Activated CD8-positive, alpha-beta memory T cell treated with anti-CD3 and anti-CD28 coated beads, Interleukin-2, amount 10 ng/mL, durations not matched to agents 7 days and 5 days (primary cell): Measurements from ENCODE around the gene TMEM151B. TPM values are rescaled to one million over a fixed set of nuclear protein-coding genes. Genes with fewer than 3 reads are reported as not detected.
A peak's percentile ranks its signal among the peaks of the same experiment; 100 is the strongest.

Experiments used
- ATAC-seq: fragments of 150-1000 bp; cut with Tn5 transposase; one replicate; pipeline ENCODE4 v1.10.0; 2021; ENCODE audit warnings: moderate library complexity
- CTCF ChIA-PET: fragments of 350-600 bp; sonication (Branson Sonifier 250); formaldehyde crosslinking; loops from one replicate; lab custom pipeline; 2021; ENCODE audit warnings: antibody characterized with exemption; lab: Charles Lee
- DNase-seq: peaks from one replicate; pipeline ENCODE4 v3.0.0-alpha.2; 2020
- H3K27ac Mint-ChIP-seq: one replicate; pipeline ENCODE4 v1.8.0; 2021; ENCODE audit warnings: mild to moderate bottlenecking, mixed read lengths
- H3K27me3 Mint-ChIP-seq: one replicate; pipeline ENCODE4 v1.8.0; 2021; ENCODE audit warnings: mixed read lengths
- H3K36me3 Mint-ChIP-seq: one replicate; pipeline ENCODE4 v1.8.0; 2021; ENCODE audit warnings: mild to moderate bottlenecking, mixed read lengths
- H3K4me1 Mint-ChIP-seq: one replicate; pipeline ENCODE4 v1.8.0; 2021; ENCODE audit warnings: mixed read lengths
- H3K4me3 Mint-ChIP-seq: one replicate; pipeline ENCODE4 v1.8.0; 2021; ENCODE audit warnings: mild to moderate bottlenecking, moderate library complexity, mixed read lengths
- H3K9me3 Mint-ChIP-seq: one replicate; pipeline ENCODE4 v1.8.0; 2022; ENCODE audit warnings: low read depth, mixed read lengths
- total RNA-seq, 2 experiments: library from RNA; stranded (reverse); gene quantifications; one replicate each; pipeline ENCODE4 v1.2.3, GENCODE V29; 2021

TMEM151B gene
- total RNA-seq, 2 experiments from 2014 or later: 0.06 TPM; not detected in 1

- no peak for DNase-seq
- no peak overlapping the region for H3K4me3 Mint-ChIP-seq
- H3K27me3 Mint-ChIP-seq: peaks cover 72% of the 10 kb centered on the region
- H3K4me1 Mint-ChIP-seq: peaks cover 14% of the 10 kb centered on the region
- no peak overlapping the region for H3K27ac Mint-ChIP-seq
- no peak for ATAC-seq
- H3K9me3 Mint-ChIP-seq: no peaks in the 10 kb centered on the region
- CTCF ChIA-PET: interaction anchor here (1.0 to 1.2 kb wide), 2 partner anchors 22 to 64 kb away, joined by 3 read pairs; no protein-coding TSS in a partner anchor
- no peaks in the 10 kb centered on the region for H3K36me3 Mint-ChIP-seq
Observed at GRCh38 chr6:44273617-44274016, 3.4 kb downstream of the TMEM151B start.

- H3K36me3 Mint-ChIP-seq: no peaks in the 10 kb centered on the region
- peaks cover 67% of the 10 kb centered on the region for H3K27me3 Mint-ChIP-seq
- H3K4me1 Mint-ChIP-seq: no peaks in the 10 kb centered on the region
- DNase-seq (no peak), ATAC-seq (no peak)
- no peaks in the 10 kb centered on the region for H3K9me3 Mint-ChIP-seq
- CTCF ChIA-PET: no interaction called here
- no peak overlapping the region for H3K4me3 Mint-ChIP-seq
- no peak overlapping the region for H3K27ac Mint-ChIP-seq
Observed at GRCh38 chr6:44275271-44275748, 5.1 kb downstream of the TMEM151B start.

GRCh38 chr6:44275749-44276648, 5.7 kb downstream of the TMEM151B start:
- CTCF ChIA-PET: no interaction called here
- H3K9me3 Mint-ChIP-seq: no peaks in the 10 kb centered on the region
- H3K4me1 Mint-ChIP-seq: no peaks in the 10 kb centered on the region
- ATAC-seq (peak; percentile 50), DNase-seq (no peak)
- H3K27me3 Mint-ChIP-seq: peaks cover 73% of the 10 kb centered on the region
- no peak overlapping the region for H3K4me3 Mint-ChIP-seq
- no peak overlapping the region for H3K27ac Mint-ChIP-seq
- no peaks in the 10 kb centered on the region for H3K36me3 Mint-ChIP-seq

DNA sequence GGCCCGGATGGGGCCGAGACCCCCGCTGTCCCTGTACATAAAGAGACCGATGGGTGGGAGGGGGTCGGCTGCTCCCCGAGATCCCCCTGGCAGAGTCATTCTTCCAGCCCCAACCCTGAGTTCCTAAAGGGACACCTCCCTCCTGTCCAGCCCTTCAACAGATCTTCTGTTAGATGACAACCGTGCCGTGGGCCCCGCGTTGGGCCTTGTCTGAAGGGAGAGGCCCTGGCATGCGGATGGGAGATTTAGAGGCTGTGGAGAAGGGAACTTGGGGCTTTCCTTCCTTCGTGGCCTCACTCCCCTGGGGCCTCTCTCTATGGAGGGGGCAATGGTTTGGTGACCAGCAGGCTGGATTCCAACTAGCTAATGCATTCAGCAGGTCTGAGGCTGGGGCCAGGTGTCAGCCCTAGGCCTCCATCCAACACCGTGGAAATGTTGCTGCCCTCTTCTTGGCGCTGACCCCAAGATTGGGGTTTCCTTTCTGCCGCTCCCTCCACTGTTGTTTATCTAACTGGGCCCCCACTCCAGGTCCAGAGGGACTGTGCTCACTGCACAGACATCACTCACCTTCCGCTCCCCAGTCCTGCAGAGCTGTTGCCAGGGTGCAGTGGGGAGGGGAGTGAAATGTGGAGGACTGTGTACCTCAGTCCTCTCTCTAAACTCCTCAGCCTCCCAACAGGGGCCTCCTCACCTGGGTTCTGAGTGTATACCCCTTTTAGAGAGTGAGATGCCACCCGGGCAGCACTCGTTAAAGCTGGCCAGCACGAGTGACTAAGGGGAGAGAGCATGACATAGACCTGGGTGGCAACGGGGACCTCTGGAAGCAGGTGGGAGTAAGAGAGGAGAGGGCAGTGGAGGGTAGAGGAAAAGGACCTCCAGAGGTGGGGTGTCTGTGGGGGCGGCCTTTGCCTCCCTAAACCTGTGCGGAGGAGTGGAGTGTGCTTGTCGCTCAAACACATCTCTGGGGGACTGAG, 6.7 kb downstream of the TMEM151B start:
- no peaks in the 10 kb centered on the region for H3K36me3 Mint-ChIP-seq
- DNase-seq (no peak), ATAC-seq (no peak)
- H3K27me3 Mint-ChIP-seq: peaks cover 63% of the 10 kb centered on the region
- CTCF ChIA-PET: interaction anchor here (0.6 to 1.3 kb wide), 3 partner anchors 27 to 36 kb away, joined by 3 to 5 read pairs (median 3); partner anchors contain the start of gene AARS2
- H3K4me3 Mint-ChIP-seq: no peak overlapping the region
- no peak overlapping the region for H3K27ac Mint-ChIP-seq
- no peaks in the 10 kb centered on the region for H3K9me3 Mint-ChIP-seq
- H3K4me1 Mint-ChIP-seq: no peaks in the 10 kb centered on the region

- Mint-ChIP-seq H3K27me3 (peaks cover 57% of the 10 kb centered on the region), H3K4me3 (no peak overlapping the region), H3K4me1 (no peaks in the 10 kb centered on the region), H3K27ac (no peak overlapping the region), H3K9me3 (no peaks in the 10 kb centered on the region), H3K36me3 (no peaks in the 10 kb centered on the region)
- DNase-seq (no peak), ATAC-seq (no peak)
- CTCF ChIA-PET: interaction anchor here (0.6 to 2.4 kb wide), 4 partner anchors 10 to 36 kb away, joined by 3 to 11 read pairs (median 4); partner anchors contain the start of gene AARS2
Observed at GRCh38 chr6:44277763-44278162, 7.5 kb downstream of the TMEM151B start.

DNA sequence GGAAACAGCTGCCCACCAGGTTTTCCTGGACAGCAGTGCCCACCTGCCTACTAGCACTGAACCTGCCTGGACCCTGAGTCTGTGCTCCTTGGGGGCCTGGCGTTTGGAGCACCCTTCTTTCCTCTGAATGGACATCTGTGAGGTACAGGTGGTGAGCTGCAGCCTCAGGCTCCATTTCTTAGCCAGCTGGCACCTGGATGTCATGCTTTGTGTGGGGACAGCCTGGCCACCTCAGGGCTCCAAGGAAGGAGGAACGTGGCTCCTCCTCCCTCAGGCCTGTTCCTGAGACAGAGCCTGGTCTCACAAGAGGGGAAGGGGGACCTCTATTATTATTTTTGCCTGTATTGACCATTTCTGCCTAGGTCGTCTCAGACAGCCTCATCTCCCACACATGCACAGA, 8.1 kb downstream of the TMEM151B start:
- CTCF ChIA-PET: interaction anchor here (1.4 to 2.4 kb wide), 2 partner anchors 10 to 36 kb away, joined by 3 to 11 read pairs; no protein-coding TSS in a partner anchor
- no peaks in the 10 kb centered on the region for H3K4me1 Mint-ChIP-seq
- H3K9me3 Mint-ChIP-seq: no peaks in the 10 kb centered on the region
- H3K27ac Mint-ChIP-seq: no peak overlapping the region
- H3K27me3 Mint-ChIP-seq: peaks cover 52% of the 10 kb centered on the region
- no peaks in the 10 kb centered on the region for H3K36me3 Mint-ChIP-seq
- no peak for DNase-seq
- no peak overlapping the region for H3K4me3 Mint-ChIP-seq
- ATAC-seq: no peak

GRCh38 chr6:44278774-44279697, 8.8 kb downstream of the TMEM151B start:
- Mint-ChIP-seq H3K4me3 (no peak overlapping the region), H3K27me3 (peaks cover 52% of the 10 kb centered on the region), H3K36me3 (no peaks in the 10 kb centered on the region), H3K4me1 (no peaks in the 10 kb centered on the region), H3K27ac (no peak overlapping the region), H3K9me3 (no peaks in the 10 kb centered on the region)
- DNase-seq (no peak), ATAC-seq (no peak)
- CTCF ChIA-PET: interaction anchor here (1.4 to 2.4 kb wide), 2 partner anchors 11 to 35 kb away, joined by 3 to 11 read pairs; no protein-coding TSS in a partner anchor

DNA sequence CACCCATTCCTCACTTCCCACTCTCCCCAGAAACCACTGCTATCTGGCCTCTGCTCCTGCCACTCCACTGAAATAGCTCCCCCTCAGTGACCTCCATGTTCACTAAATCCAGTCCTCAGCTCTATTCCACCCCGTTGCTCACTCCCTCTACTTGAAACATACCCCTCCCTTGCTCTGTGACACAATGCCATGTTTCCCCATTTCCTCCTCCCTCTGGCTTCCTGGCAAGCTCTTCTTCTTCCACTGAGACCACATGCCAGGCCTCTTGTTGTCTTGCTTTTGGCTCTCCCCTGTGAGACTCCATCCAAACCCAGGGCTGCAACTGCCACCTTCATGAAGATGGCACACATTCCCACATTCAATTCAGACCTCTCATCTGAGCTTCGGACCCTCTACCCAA, 13.9 kb downstream of the TMEM151B start:
- no peak overlapping the region for H3K27ac Mint-ChIP-seq
- CTCF ChIA-PET: interaction anchor here (0.9 to 1.6 kb wide), 3 partner anchors 21 to 53 kb away, joined by 4 to 5 read pairs (median 4); partner anchors contain the start of gene AARS2
- no peak overlapping the region for H3K4me3 Mint-ChIP-seq
- DNase-seq (no peak), ATAC-seq (no peak)
- peaks cover 52% of the 10 kb centered on the region for H3K27me3 Mint-ChIP-seq
- H3K36me3 Mint-ChIP-seq: no peaks in the 10 kb centered on the region
- H3K9me3 Mint-ChIP-seq: no peaks in the 10 kb centered on the region
- H3K4me1 Mint-ChIP-seq: no peaks in the 10 kb centered on the region

DNA sequence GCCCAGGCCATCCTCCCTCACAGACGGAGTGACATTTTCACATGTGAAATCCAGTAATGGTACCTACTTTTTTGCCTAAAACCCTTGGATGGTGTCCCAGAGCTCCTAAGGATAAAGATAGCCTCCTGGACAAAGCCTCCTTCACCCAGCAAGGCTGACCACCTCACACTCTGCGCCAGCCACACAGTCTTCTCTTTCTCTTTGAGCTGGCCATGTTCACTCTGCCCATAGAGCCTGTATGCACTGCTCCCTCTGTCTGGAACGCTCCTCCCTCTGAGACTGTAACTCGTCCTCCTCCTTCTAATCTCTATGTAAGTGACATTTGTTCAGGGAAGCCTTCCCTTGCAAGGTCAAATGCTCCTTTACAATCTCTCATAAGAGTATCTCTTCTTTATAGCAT, 14.6 kb downstream of the TMEM151B start:
- Mint-ChIP-seq H3K4me1 (no peaks in the 10 kb centered on the region), H3K27me3 (peaks cover 52% of the 10 kb centered on the region), H3K9me3 (no peaks in the 10 kb centered on the region), H3K36me3 (no peaks in the 10 kb centered on the region), H3K27ac (no peak overlapping the region), H3K4me3 (no peak overlapping the region)
- ATAC-seq (no peak), DNase-seq (no peak)
- CTCF ChIA-PET: interaction anchor here (1.4 kb wide), 1 partner anchor 52 kb away, joined by 4 read pairs; no protein-coding TSS in a partner anchor

GRCh38 chr6:44285552-44286284, 15.5 kb downstream of the TMEM151B start:
- no peak overlapping the region for H3K27ac Mint-ChIP-seq
- CTCF ChIA-PET: interaction anchor here (0.6 to 1.0 kb wide), 2 partner anchors 18 to 1881 kb away, joined by 4 to 5 read pairs; no protein-coding TSS in a partner anchor
- H3K4me1 Mint-ChIP-seq: no peaks in the 10 kb centered on the region
- no peaks in the 10 kb centered on the region for H3K9me3 Mint-ChIP-seq
- H3K4me3 Mint-ChIP-seq: no peak overlapping the region
- H3K36me3 Mint-ChIP-seq: no peaks in the 10 kb centered on the region
- ATAC-seq (no peak), DNase-seq (no peak)
- peaks cover 56% of the 10 kb centered on the region for H3K27me3 Mint-ChIP-seq

DNA sequence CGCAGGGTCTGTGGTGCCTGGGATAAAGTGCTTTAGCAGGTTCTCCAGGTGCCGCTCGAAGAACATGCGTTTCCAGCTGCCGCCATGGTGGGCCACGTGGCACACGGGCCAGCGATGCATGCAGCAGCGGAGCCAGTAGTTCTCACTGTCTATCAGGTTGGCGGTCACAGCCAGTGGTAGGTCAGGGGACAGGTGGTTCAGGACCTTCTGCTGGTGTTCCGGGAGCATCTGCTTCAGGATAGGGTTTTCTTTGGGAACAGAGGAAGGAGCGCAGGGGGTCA, 16.0 kb downstream of the TMEM151B start:
- Mint-ChIP-seq H3K27me3 (peaks cover 57% of the 10 kb centered on the region), H3K4me3 (no peak overlapping the region), H3K4me1 (no peaks in the 10 kb centered on the region), H3K27ac (no peak overlapping the region), H3K36me3 (no peaks in the 10 kb centered on the region), H3K9me3 (no peaks in the 10 kb centered on the region)
- DNase-seq (no peak), ATAC-seq (no peak)
- CTCF ChIA-PET: interaction anchor here (0.6 to 1.0 kb wide), 2 partner anchors 19 to 1880 kb away, joined by 4 to 5 read pairs; no protein-coding TSS in a partner anchor

GRCh38 chr6:44286747-44287146, 16.5 kb downstream of the TMEM151B start:
- no peak overlapping the region for H3K4me3 Mint-ChIP-seq
- DNase-seq: no peak
- H3K9me3 Mint-ChIP-seq: no peaks in the 10 kb centered on the region
- CTCF ChIA-PET: no interaction called here
- ATAC-seq: no peak
- H3K27me3 Mint-ChIP-seq: peaks cover 62% of the 10 kb centered on the region
- no peak overlapping the region for H3K27ac Mint-ChIP-seq
- no peaks in the 10 kb centered on the region for H3K36me3 Mint-ChIP-seq
- H3K4me1 Mint-ChIP-seq: no peaks in the 10 kb centered on the region
